NCI-H774 (cell line): ENCODE measurements around the gene ETV6.
"Not testable (repeated sequence)": the region's sequence is repeated elsewhere in the genome, so short reads cannot be mapped to it uniquely, and the experiment has no call there.

Source experiments
- DNase-seq: peaks from one replicate; lab custom pipeline; 2025; lab: John Stamatoyannopoulos, UW

Gene ETV6

GRCh38 chr12:11649413-11650285 lies at the start of gene ETV6:
TSS of gene ETV6 (plus strand) at chr12:11649674. CDS start at chr12:11650128, 454 bp downstream.
- peak; percentile 51 for DNase-seq

- no peak for DNase-seq
These were observed 49.3 kb upstream of the ETV6 start for GRCh38 chr12:11600199-11600598.

DNA sequence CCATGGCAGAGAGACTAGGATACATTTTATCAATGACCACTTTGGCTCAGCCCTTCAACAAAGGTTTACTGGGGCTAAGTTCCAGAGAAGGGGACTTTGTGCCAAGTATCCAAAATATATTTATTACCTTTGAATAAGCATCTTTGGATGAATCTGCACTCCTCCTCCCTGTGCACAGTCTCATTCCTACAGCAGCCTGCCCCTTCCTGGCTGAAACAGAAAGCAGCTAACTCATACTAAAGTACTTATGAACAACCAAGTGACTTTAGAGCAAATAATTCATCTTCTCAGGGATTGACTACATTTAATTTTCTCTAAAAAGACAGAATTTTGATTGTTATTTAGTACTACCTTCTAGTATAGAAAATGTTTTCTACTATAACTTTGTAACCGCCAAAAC lies 47.8 kb upstream of the ETV6 start:
- DNase-seq, result no peak

DNA sequence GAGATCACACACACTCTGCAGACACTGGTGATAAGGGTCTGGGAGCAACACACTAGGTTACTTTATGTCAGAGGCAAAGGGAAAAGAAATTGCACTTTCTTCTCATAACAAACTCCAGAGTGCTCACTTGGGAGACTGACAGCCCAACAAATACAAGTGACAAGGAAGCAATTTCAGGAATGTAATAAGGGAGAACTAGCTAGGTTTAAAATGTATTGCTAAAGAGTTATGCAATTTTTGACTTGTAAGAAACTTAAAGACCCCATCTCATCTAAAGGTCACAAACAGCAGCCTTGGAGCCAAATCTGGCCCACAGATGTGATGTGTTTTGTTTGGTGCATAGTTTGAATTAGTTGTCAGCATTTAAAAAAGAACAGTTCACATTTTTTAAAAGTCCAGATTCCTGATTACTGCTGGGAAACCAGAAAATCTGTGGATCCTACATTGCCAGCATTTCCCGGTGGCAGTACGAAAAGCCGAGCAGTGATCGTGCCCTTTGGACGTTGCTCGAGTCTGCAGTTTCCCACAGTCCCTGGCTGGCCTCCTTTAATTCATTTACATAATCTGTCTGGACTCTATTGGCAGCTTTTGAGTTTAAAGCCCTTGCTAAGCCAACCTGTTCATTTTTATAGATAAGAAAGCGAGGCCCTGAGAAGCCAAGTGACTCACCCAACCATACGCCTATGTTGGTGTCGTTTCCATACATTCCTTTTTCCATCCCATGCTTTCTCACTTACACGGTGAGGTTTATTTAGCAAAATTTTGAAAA lies 42.0 kb upstream of the ETV6 start:
- DNase-seq, result no peak

GRCh38 chr12:11609045-11609444 lies 40.4 kb upstream of the ETV6 start:
- no peak for DNase-seq

DNA sequence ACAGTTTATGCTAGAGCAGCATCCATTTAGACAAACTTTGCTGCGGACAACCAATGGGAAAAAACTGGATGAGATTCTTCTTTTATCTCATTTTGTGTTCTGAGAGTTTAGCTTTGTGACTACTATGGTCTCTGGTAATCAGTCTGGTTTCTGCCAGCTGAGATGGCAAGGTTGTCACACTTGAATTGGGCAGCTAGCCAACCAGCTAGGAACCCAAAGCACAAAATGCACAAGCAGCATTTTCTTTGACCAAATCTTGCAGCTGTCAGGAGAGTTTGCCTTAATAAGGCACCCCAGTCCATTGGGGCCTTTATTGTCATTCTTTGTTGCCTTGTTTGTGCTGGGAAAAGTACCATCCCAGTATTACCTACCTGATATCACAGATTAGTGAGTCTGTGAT lies 34.0 kb upstream of the ETV6 start:
- no peak for DNase-seq

DNA sequence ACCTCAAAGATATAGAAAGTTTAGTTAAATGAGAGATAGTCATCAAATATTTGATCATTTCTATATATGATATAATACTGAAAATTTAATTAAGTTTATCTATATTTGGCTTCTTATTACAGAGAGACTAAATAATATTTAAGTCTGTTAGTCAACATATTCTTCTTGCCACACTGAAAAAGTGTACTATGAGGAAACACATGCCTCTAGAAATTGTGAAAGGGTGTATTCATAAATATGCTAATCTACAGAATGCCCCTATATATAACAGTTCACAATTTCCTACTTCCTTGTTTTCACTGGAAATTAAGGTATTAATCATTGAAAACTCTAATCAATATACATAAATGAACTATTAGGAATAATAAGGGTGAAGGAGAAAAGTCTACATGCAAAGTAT lies 31.4 kb upstream of the ETV6 start:
- DNase-seq, result no peak

GRCh38 chr12:11621797-11622423 lies 27.6 kb upstream of the ETV6 start:
- DNase-seq, result no peak

GRCh38 chr12:11622876-11623281 lies 26.6 kb upstream of the ETV6 start:
- no peak for DNase-seq

- DNase-seq, result no peak
These were observed 26.1 kb upstream of the ETV6 start for GRCh38 chr12:11623382-11623781.

DNA sequence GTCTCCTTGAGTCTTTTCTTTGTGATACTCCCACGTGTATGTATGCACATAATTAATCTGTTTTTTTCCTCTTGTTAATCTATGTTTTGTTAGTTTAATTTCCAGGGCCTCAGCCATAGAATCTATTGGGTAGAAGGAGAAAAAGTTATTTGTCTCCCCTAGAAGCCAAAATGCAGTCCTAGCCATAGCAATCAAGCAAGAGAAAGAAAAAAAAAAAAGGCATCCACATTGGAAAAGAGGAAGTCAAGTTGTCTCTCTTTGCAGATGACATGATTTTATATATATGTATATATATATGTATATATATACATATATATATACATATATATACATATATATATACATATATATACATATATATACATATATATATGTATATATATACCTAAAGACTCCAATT lies 25.4 kb upstream of the ETV6 start:
- no peak for DNase-seq

DNA sequence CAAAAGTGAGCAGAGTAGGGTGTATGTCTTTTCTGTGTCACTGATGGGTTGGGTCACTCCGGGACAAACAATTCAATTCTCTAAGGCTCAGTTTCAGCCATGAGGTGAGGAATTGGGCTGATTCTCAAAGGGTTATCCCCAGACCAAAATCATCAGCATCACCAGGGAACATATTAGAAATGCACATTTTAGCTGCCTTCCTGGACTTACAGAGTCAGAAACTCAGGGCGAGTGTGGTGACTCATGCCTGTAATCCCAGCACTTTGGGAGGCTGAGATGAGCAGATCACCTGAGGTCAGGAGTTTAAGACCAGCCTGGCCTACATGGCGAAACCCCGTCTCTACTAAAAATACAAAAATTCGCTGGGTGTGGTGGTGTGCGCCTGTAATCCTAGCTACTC lies 21.8 kb upstream of the ETV6 start:
- DNase-seq, result not testable (repeated sequence)

DNA sequence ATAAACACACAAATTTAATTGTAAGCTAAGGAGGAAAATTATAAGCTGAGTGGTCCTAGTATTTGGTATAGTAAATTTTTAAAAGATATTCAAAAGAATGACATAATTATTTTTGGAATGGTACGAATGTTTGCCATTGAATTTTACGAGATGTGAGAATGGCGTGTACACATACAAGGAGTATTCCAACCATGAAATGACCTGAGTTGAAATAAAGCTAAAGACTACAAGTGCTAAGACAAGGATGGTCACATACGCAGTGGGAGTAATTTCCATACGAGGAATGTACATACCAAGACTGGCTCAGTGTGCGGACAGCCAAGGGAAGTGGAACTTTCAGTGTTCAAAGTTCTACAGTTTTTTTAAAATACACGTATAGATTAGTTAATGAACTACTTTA lies 21.1 kb upstream of the ETV6 start:
- DNase-seq, result no peak

DNA sequence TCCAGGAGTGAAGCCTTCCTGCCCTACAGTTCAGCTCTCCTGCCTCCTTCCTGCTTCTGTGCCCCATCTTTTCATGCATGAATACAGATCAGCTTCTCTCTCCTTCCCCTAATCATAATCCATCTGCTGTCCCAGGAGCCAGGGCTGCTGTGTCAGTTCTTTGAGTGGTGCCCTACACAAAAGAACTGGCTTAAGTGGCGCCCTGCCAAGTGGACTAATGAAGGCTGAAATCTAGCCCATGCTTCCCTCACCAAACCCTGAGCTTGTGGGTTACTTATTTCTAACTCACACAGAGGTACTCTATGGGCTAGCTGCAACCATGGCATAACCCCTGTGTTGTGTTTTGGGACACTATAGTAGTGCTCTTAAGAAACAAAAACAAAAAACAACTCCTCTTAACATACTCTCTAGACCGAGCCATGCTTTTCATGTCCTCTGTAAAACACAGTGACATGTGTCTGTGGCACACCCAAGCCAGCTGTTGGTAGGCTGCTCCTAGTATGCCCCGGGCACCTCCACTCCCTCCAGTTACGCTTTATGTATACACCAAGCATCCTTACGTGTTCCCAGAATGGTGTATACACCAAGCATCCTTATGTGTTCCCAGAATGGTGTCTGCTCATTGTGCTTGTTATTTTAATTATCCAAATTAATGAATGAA lies 19.3 kb upstream of the ETV6 start:
- peak; percentile 22 for DNase-seq

GRCh38 chr12:11631288-11631687 lies 18.2 kb upstream of the ETV6 start:
- no peak for DNase-seq

DNA sequence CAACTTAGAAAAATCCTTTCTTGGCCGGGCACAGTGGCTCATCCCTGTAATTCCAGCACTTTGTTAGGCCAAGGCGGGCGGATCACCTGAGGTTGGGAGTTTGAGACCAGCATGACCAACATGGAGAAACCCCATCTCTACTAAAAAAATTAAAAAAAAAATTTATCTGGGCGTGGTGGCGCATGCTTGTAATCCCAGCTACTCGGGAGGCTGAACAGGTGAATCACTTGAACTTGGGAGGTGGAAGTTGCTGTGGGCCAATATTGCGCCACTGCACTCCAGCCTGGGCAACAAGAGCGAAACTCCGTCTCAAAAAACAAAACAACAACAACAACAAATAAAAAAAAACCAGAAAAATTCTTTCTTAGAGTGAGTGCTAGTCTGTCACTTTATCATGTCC lies 17.6 kb upstream of the ETV6 start:
- DNase-seq, result not testable (repeated sequence)

DNA sequence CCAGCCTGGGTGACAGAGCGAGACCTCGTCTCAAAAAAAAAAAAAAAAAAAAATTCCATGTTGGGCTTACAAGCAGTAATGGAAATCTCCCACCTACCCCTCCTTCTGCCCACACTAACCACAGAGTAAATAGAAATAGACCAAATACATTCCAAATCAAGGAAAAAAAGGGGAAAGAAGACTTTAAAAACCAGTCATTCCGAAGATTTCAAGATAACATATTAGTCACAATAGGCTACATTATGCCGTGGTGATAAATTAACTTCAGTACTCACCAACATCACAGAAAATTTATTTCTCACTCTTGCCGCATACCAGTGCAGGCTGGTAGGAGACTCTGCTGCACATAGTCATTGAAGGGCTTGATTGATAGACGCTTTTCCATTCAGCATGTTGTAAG lies 15.5 kb upstream of the ETV6 start:
- DNase-seq, result no peak

DNA sequence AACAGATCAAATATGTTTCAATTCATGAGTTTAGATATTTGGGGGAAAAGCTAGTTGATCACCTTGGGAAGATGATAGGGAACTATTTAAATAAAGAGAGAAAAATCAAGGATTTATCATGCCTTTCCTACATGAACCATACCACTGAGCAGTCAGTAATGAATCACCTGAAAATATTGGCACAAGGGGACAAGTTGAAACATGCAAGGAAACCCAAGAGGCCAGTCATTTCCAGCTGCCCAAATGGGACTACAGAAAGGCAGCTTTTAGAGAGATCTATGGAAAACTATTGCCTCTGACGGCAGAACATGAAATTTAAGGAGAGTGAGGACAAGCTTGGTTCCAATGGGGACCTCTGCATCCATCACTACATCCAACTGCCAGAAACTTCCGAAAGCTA lies 14.1 kb upstream of the ETV6 start:
- DNase-seq, result no peak

- no peak for DNase-seq
These were observed 11.1 kb upstream of the ETV6 start for GRCh38 chr12:11638315-11638916.

DNA sequence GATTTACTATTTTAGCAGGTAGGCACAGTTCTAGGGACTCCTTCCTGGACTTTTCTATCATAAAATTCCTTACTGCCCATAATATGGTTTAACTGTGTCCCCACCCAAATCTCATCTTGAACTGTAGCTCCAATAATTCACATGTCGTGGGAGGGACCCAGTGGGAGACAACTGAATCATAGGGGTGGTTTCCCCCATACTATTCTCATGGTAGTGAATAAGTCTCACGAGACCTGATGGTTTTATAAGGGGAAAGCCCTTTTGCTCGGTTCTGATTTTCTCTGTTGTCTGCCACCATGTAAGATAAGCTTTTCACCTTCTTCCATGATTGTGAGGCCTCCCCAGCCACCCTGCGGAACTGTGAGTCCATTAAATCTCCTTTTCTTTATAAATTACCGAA lies 10.0 kb upstream of the ETV6 start:
- no peak for DNase-seq

GRCh38 chr12:11641522-11641921 lies 8.0 kb upstream of the ETV6 start:
- no peak for DNase-seq

DNA sequence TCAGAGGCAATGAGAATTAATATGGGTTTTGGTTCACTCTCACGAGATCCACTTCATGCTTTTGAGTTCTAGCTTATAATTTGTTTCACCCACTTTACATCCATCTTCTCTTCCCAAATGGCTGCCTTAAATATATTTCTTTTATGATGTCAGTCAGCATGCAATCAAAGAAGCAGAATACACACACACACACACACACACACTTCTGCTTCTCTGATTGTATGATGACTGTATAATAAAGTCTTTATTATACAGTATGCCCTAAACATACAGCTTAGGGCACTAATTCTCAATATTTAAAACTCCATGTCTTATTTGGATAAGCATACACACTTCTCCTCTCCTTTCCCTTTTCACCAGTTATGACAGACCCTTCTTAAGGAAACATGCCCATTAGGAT lies 6.7 kb upstream of the ETV6 start:
- DNase-seq, result no peak
